Choroid plexus epithelial cell (primary cell): ENCODE results near the gene EVA1A.

ENCODE experiments used
- DNase-seq: peaks from one replicate; pipeline ENCODE4 v3.0.0-alpha.2; 2010; ENCODE audit warnings: low read depth
- H3K4me3 ChIP-seq: 2 replicates; pipeline ENCODE4 v1.5.1; 2011; ENCODE audit warnings: low read depth, mild to moderate bottlenecking, control low read depth, low read length, moderate library complexity
- TF ChIP-seq, protein P1 (sequence below): conservative IDR thresholded peaks from 2 replicates; pipeline ENCODE4 v1.5.1; 2011; ENCODE audit warnings: low read depth, mild to moderate bottlenecking, control low read depth, inconsistent platforms, low read length, moderate library complexity

EVA1A gene

GRCh38 chr2:75570024-75570947 lies 9.5 kb upstream of the EVA1A start:
- TF ChIP-seq, protein P1, sequence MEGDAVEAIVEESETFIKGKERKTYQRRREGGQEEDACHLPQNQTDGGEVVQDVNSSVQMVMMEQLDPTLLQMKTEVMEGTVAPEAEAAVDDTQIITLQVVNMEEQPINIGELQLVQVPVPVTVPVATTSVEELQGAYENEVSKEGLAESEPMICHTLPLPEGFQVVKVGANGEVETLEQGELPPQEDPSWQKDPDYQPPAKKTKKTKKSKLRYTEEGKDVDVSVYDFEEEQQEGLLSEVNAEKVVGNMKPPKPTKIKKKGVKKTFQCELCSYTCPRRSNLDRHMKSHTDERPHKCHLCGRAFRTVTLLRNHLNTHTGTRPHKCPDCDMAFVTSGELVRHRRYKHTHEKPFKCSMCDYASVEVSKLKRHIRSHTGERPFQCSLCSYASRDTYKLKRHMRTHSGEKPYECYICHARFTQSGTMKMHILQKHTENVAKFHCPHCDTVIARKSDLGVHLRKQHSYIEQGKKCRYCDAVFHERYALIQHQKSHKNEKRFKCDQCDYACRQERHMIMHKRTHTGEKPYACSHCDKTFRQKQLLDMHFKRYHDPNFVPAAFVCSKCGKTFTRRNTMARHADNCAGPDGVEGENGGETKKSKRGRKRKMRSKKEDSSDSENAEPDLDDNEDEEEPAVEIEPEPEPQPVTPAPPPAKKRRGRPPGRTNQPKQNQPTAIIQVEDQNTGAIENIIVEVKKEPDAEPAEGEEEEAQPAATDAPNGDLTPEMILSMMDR: no peak

DNA sequence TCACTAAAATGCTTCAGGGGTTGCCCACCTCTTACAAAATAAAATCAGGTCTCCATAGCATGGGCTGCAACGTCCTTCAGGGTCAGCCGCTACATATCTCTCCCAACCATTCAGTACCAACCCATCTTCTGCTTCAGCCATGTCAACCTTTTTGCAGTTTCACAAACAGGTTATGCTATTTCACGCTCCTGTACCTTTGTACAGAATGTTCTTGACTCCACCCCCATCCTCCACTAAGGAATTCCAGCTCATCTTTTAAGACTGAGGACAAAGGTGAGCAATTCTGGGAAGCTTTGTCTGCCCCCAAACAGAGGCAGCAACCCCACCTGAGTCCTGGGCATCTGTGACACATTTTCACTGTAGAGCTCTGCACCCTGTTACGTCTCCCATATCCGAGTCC lies 8.8 kb upstream of the EVA1A start:
- H3K4me3 ChIP-seq: no peak overlapping the region
- TF ChIP-seq, protein P1: no peak
- no peak for DNase-seq

More at GRCh38 chr2:75570024-75570947, 9.5 kb upstream of the EVA1A start:
- H3K4me3 ChIP-seq: no peak overlapping the region
- no peak for DNase-seq

GRCh38 chr2:75568174-75568573 lies 7.4 kb upstream of the EVA1A start:
- TF ChIP-seq, protein P1: no peak
- H3K4me3 ChIP-seq: no peak overlapping the region
- no peak for DNase-seq

GRCh38 chr2:75565472-75566462 lies 5.0 kb upstream of the EVA1A start:
- H3K4me3 ChIP-seq: no peak overlapping the region
- TF ChIP-seq, protein P1: no peak
- no peak for DNase-seq

DNA sequence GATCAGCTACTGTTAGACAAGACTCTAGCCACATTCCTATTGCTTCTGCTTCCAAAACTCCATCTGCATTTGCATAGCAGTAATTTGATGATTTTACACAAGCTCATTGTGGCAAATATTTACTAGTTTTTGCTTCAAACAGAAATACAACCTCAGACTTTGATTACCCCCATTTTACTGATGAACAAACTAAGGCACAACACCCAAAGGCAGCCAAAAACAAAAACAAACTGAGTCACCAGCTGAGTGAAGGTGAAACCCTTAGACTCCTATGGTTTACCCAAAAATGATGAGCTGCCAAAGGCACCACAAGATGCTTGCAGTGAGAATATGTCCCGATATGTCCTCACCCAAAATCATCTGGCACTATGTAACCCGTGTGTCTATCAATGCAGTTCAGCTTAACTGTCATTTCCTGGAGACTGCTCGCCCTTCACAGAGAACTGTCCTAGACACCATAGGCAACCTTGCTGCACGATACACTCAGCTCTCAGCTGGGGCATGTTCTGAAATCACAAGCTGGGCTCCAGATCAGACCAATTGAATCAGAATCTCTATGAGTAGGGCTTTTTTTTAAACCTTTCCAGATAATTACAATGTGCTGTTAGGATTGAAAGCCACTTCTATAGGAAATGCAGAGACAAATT lies 4.1 kb upstream of the EVA1A start:
- no peak overlapping the region for H3K4me3 ChIP-seq
- DNase-seq: no peak
- TF ChIP-seq, protein P1: no peak

DNA sequence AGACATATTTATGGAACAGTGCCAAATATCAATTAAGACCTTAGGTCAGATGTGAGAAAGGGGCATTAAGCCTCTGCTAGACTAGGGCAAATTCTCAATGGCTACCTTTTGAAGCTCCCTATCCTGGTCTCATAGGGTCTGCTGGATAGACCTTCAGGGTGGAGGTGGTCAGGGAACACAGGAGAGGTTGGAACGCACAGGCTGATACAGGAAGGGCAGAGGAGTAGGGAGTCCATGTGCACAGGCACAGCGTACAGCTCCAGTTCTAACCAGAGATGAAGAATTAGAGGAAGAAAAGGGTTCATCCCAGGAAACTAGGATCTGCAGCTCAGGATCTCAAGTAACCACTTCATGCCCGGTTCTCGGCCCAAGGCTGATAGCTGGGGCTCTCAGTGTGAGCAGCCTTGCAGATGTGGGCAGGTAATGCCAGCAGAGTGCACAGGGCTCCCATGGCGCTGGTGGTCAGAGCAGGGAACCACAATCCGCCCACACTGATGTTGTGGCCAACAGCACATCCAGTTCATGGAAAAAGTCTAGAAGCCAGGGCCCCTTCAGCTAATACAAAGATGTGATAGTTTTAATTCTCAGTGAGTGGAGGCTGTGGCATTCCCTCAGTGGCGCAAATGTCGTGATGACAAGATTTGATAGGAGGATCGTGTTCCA lies 3.4 kb upstream of the EVA1A start:
- no peak overlapping the region for H3K4me3 ChIP-seq
- TF ChIP-seq, protein P1: no peak
- DNase-seq: no peak
